Left cardiac atrium (tissue), 4 donors: Measurements from ENCODE around the gene SRPK3. TPM values are rescaled to one million over a fixed set of nuclear protein-coding genes. Genes with fewer than 3 reads are reported as not detected.

ENCODE experiments used
- ATAC-seq, 2 donors: fragments of 200-7000 bp; cut with Tn5 transposase; one replicate each; pipeline ENCODE4 v1.9.1; 2020; ENCODE audit warnings: mild to moderate bottlenecking in 2 of 2, moderate library complexity in 2 of 2
- DNase-seq: peaks from one replicate; pipeline ENCODE4 v3.0.0-alpha.2; 2020
- intact Hi-C, 2 donors: fragments of 100-400 bp; cut with DNase I; formaldehyde crosslinking; loops; one replicate each; pipeline versions ENCODE4 v1.14.1 to v1.15.1; 2022 to 2023
- total RNA-seq, 2 donors: library from RNA; stranded (reverse); fragmentation: NEBNext Ultra II Directional; extraction: Animal tissue kit (Norgen Biotek cat#: 25700); gene quantifications; one replicate each; pipeline ENCODE4 v1.2.1, GENCODE V29; 2021
- donor health status: DM: no; HTN: yes; CAD: no.
- donor health status: DM: no; HTN: yes; CAD: no; lungs with severe emphysema.
- donor health status: DM: yes; HTN: yes; CAD: no.
- donor health status: Dilated cardiomyopathy.

SRPK3 gene
- total RNA-seq, 2 donors from 2014 or later: 24.1 to 25.8 TPM

DNA sequence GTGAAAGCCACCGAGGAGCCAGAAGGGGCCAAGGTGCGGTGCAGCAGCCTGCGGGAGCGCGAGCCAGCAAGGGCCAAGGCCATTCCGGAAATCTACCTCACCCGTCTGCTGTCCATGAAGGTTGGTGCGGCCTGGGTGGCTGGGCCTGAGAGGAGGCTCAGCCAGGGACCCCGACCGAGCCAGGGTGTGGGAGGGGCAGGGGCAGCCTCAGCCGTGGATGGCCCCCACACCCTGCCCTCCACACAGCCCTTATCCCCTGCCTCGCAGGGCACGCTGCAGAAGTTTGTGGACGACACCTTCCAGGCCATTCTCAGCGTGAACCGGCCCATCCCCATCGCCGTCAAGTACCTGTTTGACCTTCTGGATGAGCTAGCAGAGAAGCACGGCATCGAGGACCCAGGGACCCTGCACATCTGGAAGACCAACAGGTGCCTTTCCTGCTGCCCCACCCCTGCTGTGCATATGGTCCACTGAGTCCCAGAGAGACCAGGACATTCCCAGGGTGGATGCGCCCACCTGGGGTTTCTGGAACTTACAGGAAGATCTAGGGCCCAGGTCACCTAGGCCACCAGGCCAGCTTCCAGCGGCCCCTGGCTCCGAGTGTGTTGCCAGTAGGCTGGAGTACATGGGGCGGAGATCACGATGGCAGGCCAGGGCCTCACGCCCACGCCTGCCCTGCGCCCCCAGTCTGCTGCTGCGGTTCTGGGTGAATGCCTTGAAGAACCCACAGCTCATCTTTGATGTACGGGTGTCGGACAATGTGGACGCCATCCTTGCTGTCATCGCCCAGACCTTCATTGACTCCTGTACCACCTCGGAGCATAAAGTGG is 3.4 kb upstream of the SRPK3 start:
- intact Hi-C loops: no loop called here
- peak; percentile 14 for DNase-seq
- no peak for ATAC-seq

DNA sequence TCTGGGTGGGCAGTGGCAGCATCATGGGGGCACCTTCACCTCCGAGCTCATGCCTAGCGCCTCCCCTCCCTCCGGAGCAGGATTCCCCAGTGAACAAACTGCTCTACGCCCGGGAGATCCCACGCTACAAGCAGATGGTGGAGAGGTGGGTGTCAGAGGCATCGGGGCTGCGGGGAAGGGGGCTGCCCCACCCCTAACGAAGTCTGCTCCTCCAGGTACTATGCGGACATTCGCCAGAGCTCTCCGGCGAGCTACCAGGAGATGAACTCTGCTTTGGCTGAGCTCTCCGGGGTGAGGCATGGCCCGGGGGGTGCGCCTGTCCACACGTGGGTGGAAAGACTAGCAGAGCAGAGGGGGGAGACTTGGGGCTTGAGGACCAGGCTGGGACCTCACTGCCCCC is 2.7 kb upstream of the SRPK3 start:
- intact Hi-C loops: no loop called here
- ATAC-seq (no peak), DNase-seq (peak; percentile 20)

DNA sequence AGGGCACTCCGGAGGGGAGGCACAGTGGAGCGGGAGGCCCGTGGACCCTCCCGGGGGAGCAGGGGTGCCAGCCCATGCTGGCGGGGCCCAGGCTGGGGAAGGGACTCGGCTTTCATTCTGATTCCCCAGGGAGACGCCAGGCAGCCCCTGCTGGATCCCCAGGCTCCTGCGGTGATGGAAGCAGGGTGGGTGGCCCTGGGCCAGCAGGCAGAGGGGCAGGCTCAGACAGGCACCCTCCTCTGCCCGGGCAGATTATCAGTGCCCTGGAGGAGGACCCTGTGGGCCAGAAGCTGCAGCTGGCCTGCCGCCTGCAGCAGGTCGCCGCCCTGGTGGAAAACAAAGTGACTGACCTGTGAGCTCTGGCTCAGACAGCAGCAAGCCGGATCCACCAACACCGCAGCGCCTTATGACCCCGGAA is 2.1 kb upstream of the SRPK3 start:
- intact Hi-C loops: no loop called here
- ATAC-seq: no peak
- DNase-seq: no peak

DNA sequence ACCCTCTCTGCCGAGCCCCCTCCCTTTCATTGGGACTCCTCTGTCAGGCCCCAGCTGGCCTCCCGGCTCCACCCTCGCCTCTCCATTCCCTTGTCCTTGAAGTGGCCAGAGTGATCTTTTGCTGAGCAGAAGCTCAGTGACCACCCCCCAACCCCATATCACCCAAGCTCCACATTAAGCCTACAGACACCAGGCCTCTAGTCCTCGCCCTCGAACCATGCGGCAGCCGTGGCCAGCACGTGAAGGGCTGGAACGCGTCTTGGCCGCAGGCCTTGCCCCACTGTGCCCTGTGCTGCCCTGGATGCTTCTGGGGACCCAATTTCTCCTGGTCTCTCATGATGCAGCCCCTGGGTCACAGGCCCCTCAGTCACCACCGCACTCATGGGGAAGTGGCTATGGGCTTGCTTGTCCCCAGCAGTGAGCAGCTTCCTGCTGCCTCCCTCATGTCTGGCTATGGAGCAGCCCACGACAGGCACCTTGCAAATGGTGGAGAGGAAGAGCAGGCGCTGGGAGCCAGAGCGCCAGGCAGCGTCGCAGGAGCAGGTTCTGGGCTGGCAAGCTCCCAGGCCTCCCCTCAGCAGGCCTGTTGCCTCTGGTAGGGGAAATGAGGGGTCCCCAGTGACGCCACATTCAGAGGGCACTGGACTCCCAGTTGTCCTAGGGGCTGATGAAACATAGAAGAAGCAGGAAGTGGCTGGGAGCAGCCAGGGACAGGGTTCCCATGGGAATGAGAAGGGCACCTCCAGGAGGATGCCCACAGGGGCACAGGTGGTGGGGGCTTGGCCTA is 757 bp upstream of the SRPK3 start:
- DNase-seq (no peak), ATAC-seq (no peak)
- intact Hi-C loops: no loop called here

DNA sequence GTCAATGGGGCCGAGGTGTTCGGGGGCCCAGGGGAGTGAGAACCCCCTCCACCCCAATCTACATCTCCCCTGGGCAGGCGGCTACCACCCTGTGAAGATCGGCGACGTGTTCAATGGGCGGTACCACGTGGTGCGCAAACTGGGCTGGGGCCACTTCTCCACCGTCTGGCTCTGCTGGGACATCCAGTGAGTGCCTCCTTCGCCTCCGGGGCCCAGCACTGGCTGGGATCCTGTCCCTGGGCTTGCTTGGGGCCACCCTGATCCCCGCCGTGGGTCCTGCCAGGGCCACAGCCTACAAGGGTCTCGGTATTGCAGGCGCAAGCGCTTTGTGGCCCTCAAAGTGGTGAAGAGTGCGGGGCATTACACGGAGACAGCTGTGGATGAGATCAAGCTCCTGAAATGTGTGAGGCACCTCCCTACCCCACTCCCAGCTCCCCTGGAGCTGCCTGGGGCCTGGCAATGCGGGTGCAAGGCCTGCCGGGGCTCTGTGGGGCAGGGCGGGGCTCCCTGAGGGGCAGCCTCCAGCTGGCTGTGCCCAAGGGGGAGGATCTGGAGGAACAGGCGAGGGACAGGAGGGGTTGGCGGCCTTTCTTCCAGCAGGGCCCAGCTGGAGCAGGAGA is 697 bp downstream of the SRPK3 start:
- DNase-seq (no peak), ATAC-seq (peak; percentile 38 to 67)
- intact Hi-C loops: no loop called here

DNA sequence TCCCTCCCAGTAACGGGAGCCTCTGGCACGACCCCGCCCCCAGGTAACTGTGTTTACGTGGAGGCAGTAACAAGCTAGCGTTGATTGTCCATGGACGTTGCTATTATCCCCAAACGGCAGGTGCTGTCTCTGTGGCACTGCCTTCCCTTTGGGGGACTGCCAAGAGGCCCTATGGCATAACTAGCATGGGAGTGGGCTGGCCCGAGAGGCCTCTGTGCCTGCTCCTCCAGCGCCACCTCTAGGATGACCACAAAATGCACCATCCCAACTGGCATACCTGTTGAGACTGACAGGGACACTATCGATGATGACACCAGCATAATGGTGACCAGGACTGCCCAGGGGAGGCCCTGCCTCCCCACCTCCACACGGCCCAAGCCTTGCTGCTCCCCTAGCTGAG is 1.5 kb downstream of the SRPK3 start:
- no peak for DNase-seq
- ATAC-seq: no peak
- intact Hi-C loops: no loop called here

DNA sequence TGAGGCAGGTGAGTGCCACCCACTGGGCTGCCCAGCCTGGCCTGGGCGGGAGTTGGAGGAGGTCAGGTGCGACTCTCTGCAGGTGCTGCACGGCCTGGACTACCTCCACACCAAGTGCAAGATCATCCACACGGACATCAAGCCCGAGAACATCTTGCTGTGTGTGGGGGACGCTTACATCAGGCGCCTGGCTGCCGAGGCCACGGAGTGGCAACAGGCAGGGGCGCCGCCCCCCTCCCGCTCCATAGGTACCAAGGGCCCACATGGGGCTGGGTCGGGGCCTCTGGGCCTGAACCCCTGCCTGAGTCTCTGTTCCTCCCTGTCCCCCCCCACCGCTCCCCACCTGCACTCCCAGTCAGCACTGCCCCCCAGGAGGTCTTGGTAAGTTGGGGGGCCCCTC is 2.0 kb downstream of the SRPK3 start:
- intact Hi-C loops: no loop called here
- DNase-seq (no peak), ATAC-seq (no peak)

DNA sequence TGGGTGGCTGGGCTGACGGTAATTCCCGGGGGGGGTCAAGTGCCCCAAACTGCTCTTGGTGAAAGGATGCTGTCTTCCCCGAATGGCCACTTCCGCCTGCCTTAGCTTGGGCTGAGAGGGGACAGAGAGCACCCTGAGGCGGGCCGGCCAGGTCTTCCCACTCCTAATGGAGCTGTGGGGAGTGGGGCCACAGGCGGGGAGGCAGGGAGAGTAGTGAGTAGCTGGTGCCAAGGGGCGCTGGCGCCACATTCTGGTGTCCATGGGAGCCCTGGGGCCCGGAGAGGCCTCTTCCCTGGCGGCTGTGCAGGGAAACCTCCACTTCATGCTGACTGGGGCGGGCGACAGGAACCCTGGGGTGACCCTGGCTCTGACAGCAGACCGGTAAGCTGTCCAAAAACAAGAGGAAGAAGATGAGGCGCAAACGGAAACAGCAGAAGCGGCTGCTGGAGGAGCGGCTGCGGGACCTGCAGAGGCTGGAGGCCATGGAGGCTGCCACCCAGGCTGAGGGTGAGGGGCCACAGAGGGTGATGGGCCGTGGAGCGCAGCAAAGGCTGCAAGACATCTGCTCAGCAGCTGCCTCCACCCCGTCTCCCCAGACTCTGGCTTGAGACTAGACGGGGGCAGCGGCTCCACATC is 2.7 kb downstream of the SRPK3 start:
- DNase-seq (no peak), ATAC-seq (no peak)
- intact Hi-C loops: no loop called here

DNA sequence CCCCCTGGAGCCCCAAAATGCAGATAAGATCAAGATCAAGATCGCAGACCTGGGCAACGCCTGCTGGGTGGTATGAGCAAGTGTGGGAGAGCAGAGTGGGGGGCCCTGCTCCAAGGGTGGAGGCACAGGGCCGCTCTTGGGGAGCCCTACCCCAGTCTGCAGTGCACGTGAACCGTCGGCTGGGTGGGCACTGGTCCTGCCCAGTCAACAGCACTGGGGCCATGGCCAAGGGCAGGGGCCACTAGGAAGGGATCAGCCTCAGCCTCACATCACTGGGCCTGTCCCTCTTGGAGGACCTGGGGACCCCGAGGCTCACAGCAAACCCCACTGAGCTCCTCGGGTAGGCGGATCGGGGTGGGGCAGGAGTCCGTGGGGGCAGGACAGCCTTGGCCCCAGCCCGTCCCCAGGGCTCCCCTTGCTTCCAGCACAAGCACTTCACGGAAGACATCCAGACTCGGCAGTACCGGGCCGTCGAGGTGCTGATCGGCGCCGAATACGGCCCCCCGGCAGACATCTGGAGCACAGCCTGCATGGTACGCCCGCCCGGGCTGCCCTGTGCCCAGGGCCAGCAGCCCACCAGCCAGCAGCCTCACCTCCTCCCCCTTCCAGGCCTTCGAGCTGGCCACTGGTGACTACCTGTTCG is 3.6 kb downstream of the SRPK3 start:
- ATAC-seq (no peak), DNase-seq (no peak)
- intact Hi-C loops: no loop called here

DNA sequence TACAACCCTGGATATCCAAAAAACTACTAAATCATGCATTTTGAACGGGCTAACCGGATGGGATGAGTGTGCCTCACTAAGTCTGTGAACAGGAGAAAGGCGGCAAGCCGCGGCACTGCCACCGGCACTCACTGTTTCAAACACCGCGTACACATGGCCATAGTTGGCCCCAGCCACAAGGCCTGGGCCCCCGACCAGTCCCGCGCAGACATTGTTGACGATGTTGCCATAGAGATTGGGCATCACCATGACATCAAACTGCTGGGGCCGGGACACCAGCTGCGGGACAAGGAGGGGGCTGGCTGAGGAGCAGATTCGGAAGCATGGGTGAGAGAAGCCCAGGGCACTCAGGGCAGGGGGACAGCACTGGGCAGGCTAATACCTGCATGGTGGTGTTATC is 5.8 kb downstream of the SRPK3 start:
- DNase-seq: no peak
- intact Hi-C loops: no loop called here
- no peak for ATAC-seq

DNA sequence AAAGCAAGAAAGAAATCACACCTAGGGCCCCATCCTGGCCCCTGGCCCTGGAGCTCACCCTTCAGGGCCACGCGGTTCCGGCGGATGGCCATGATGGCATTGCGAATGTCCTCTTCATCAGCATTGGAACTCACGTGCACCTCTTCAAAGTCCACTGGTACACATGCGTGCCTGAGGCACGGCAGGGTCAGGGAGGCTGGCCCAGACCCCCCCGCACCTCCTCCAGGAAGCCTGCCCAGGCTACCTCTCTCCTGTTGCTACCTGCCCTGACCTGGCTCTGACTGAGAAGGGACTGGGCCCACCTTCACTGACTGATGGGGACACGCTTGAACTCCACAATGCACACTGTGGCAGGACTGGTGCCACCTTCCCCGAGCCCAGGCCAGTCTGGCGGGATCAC is 8.8 kb downstream of the SRPK3 start:
- ATAC-seq: no peak
- no peak for DNase-seq
- intact Hi-C loops: no loop called here

DNA sequence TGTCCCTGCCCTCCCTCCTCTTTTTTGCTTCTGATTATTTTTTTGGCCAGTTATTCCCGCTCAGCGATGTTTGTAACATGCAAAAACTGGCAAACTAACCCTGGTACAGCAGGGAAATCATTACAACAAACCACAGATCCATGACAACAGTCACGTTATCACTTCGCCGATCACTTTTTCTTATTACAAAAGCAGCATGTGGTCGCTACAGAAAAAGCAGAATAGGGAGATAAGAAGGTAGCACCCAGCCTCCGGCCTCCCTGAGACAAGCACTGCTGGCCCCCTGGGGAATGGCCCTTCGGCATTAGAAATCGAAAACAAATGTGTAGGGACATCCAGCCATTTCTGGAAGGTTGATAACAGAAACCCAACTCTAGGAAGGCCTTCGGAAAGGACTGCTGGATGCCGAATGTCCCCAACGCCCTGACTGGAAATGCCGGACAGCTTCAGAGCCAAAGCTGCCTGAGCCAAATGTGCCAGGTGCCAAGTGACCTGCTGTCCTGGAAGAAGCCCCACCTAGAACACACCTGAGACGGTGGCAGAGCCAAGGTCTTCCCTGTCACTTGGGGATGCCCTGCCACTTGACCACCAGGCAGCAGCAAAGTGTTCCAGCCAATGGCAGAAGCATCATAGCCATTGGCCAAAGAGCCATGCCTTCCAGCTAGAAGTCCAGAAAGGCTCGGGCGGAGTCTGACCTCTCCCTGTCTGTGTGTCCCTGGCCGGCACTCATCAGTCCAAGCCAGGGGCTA is 10.4 kb downstream of the SRPK3 start:
- no peak for ATAC-seq
- intact Hi-C loops: no loop called here
- no peak for DNase-seq

DNA sequence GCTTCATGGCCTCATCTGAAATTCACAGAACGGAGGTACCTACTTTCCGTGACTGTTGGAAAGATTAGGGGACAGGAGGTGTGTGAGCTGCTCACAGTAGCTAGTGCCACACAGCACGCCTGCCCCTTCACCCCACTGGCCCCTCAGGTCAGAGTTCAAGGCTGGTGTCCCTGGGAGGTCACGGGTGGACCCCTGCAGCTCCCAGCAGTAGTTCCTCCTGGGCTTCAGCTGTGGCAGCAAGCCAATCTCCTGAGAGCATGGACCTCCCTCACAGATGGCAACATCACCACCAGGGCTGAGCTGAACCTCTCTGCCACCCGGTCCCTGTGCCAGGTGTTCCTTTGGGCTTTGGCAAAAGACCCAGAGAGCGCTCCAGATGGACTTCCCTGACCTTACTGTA is 11.5 kb downstream of the SRPK3 start:
- intact Hi-C loops: no loop called here
- no peak for ATAC-seq
- no peak for DNase-seq

DNA sequence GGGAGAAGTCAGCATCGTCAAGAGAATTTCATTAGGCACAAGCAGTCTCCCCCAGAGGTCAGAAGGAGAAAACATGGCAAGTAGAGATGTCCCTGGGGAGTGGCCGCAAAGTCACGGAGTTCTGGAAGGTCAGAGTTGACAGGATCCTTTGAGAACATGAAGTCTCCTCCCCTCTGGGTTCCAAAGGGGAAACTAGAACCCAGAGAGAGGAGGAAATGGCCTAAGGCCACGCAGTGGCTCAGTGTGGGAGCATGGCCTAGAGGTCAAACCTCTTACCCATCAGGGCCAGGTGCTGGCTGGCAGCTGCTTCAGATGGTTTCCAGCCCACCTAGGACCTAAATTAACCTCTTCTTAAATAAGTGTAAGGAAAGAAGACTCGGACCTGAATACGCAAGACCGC is 12.4 kb downstream of the SRPK3 start:
- ATAC-seq: no peak
- intact Hi-C loops: no loop called here
- no peak for DNase-seq

DNA sequence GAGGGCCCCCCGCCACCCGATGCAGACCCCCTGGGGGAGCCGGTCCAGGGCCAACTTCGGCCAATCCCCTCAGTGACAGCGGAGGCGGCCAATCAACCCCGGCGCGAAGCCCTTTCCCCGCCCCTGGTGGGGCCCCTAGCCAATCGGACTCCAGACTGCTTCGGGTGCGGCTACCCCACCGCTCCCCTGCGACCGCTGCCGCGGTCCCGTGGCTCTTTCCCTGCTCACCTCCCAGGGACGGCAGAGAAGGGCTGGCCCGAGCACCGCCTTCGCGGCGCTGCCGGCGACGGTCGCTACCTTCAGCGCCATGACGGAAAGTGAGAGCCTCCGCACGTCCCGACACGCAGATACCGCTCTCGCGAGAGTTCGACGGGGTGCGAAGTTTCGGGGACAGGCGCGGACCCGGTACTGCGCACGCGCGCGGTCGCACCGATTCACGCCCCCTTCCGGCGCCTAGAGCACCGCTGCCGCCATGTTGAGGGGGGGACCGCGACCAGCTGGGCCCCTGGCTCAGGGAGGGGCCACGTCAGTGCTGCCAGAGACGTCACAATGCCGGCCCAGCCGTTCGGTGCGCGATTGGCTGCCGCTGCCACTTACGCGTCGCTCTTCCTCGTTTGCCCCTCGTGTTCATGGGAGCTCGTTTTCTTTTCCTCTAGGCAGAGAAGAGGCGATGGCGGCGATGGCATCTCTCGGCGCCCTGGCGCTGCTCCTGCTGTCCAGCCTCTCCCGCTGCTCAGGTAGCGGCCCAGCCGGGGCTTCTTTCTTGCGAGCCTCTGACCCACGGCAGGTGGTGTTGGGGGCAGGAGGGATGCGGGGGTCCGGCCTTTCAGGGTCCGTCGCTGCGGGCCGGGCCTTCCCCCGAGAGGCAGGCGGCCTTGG is 13.4 kb downstream of the SRPK3 start, which contains the start of the genes IDH3G and SSR4:
TSS of gene IDH3G (minus strand) at position 358 of the 879 bp plus-strand sequence. CDS start at position 309, 49 bp downstream.
TSS of gene SSR4 (plus strand) at position 651 of the 879 bp plus-strand sequence. CDS start at position 671, 20 bp downstream.
- ATAC-seq (peak; percentile 94 to 97), DNase-seq (peak; percentile 93)
- intact Hi-C loops: no loop called here

DNA sequence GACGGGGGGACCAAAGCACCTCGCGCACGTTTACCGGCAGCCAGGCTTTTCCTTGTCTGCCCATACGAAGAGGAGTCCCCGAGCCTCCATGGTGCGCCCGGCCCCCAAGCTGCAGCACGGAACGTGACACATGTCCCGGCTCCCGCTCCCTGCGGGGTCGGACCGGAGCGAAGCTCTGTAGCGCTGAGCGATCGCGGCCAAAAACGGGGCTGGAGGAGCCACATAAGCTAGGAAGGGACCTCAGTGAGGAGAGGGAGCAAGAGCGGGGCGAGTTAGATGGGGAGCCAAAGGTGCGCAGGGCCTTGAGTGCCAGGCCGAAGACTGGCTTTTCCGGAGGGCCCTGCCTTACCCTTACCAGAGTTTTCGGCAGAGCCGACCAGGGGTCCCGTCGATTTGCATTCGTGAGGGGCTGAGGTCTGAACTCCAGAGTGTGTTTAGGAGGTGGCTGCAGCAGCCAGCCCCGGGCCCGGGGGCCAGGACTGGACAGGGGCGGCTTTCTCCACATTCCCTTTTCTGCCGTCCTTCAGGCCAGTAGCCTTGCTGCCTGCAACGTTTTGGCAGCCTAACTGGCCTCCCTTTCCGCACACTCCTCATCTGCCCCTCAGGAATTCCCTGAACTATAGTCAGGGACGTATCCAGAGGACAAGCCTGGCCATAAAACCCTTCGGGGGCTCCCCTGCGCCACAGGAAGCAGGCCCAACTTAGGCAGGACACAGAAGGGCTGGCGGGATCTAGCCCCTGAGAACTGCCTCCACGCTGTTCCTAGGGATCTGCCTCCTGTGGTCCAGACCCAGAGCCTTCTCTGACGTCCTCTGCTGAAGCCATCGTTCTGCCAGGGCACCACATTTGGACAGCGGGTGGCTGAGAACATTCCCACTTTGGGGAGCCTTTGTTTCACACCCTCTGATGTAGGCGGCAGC is 14.3 kb downstream of the SRPK3 start:
- DNase-seq (no peak), ATAC-seq (peak; percentile 2 to 9)
- intact Hi-C loops: no loop called here
